Neural cell (in vitro differentiated cells): ENCODE measurements around the gene PHF21A.

ENCODE experiments used
- CTCF ChIP-seq: fragments of 450-650 bp; IDR thresholded peaks from 2 replicates; pipeline ENCODE4 v1.5.1; 2014; ENCODE audit warnings: antibody characterized with exemption, mild to moderate bottlenecking, moderate library complexity; ENCODE audit not compliant: poor library complexity, severe bottlenecking
- POLR2AphosphoS5 ChIP-seq: IDR thresholded peaks from 2 replicates; pipeline ENCODE4 v1.6.1; 2012
- RAD21 ChIP-seq: fragments of 450-650 bp; conservative IDR thresholded peaks from 2 replicates; pipeline ENCODE4 v1.6.1; 2014; ENCODE audit warnings: antibody characterized with exemption, mild to moderate bottlenecking, moderate library complexity
- REST ChIP-seq: IDR thresholded peaks from 2 replicates; pipeline ENCODE4 v1.6.1; 2012; ENCODE audit warnings: borderline replicate concordance

GRCh38 chr11:46015941-46016340 is 105.3 kb downstream of the PHF21A start:
- TF ChIP-seq RAD21 (no peak), CTCF (no peak), POLR2AphosphoS5 (no peak), REST (no peak)
